Kidney glomerular epithelial cell (primary cell): ENCODE measurements around the gene THSD1.

Source experiments
- DNase-seq: peaks from one replicate; lab custom pipeline; 2025; lab: John Stamatoyannopoulos, UW

The THSD1 gene

GRCh38 chr13:52405767-52406494 is at the start of gene THSD1:
TSS of gene THSD1 (minus strand) at chr13:52406172. CDS start at chr13:52402600, 3,572 bp downstream.
- no peak for DNase-seq

GRCh38 chr13:52455677-52456041 is 49.7 kb upstream of the THSD1 start:
- DNase-seq, result peak; percentile 61

GRCh38 chr13:52454820-52455676 is 49.1 kb upstream of the THSD1 start, which contains the start of gene CKAP2:
TSS of gene CKAP2 (plus strand) at chr13:52455478. CDS start at chr13:52455557, 79 bp downstream.
- peak; percentile 94 for DNase-seq

- DNase-seq, result no peak
Observed at GRCh38 chr13:52454459-52454819, 48.5 kb upstream of the THSD1 start.

- DNase-seq, result no peak
Observed at GRCh38 chr13:52452470-52452869, 46.5 kb upstream of the THSD1 start.

- DNase-seq, result no peak
Observed at GRCh38 chr13:52451135-52451804, 45.3 kb upstream of the THSD1 start.

- no peak for DNase-seq
Observed at GRCh38 chr13:52450793-52451116, 44.8 kb upstream of the THSD1 start.

GRCh38 chr13:52450012-52450792 is 44.2 kb upstream of the THSD1 start, which contains the start of gene VPS36:
TSS of gene VPS36 (minus strand) at chr13:52450634. CDS start at chr13:52450594, 40 bp downstream.
- DNase-seq, result peak; percentile 93

- no peak for DNase-seq
Observed at GRCh38 chr13:52449331-52450011, 43.5 kb upstream of the THSD1 start.

GRCh38 chr13:52447815-52448552 is 42.0 kb upstream of the THSD1 start:
- no peak for DNase-seq

GRCh38 chr13:52447354-52447753 is 41.4 kb upstream of the THSD1 start:
- DNase-seq, result no peak

- no peak for DNase-seq
Observed at GRCh38 chr13:52446265-52446664, 40.3 kb upstream of the THSD1 start.

- no peak for DNase-seq
Observed at GRCh38 chr13:52432456-52432855, 26.5 kb upstream of the THSD1 start.

GRCh38 chr13:52428295-52428694 is 22.3 kb upstream of the THSD1 start:
- peak; percentile 69 for DNase-seq

GRCh38 chr13:52421216-52421615 is 15.2 kb upstream of the THSD1 start:
- no peak for DNase-seq

GRCh38 chr13:52419080-52419479 is 13.1 kb upstream of the THSD1 start:
- no peak for DNase-seq

GRCh38 chr13:52414963-52415362 is 9.0 kb upstream of the THSD1 start:
- peak; percentile 45 for DNase-seq

- DNase-seq, result no peak
Observed at GRCh38 chr13:52414051-52414450, 8.1 kb upstream of the THSD1 start.

- no peak for DNase-seq
Observed at GRCh38 chr13:52412128-52412527, 6.2 kb upstream of the THSD1 start.

GRCh38 chr13:52411629-52412028 is 5.7 kb upstream of the THSD1 start:
- DNase-seq, result peak; percentile 94
